DND-41 (cell line): Measurements from ENCODE around the gene SOX5.

ENCODE experiments used
- ATAC-seq: fragments of 200-7000 bp; cut with Tn5 transposase; 3 replicates; pipeline ENCODE4 v1.9.1; 2021; ENCODE audit warnings: low read depth; ENCODE audit not compliant: insufficient read depth
- DNase-seq: peaks from one replicate; pipeline ENCODE4 v3.0.0-alpha.2; 2020
- H2AFZ ChIP-seq: 2 replicates; pipeline ENCODE4 v1.6.0; 2012; ENCODE audit warnings: low read depth, low read length
- H3K27ac ChIP-seq: 2 replicates; pipeline ENCODE4 v1.5.1; 2012; ENCODE audit warnings: low read length, inconsistent platforms
- H3K27me3 ChIP-seq: fragments of 200-600 bp; sonication (generic); 2 replicates; pipeline ENCODE4 v1.6.0; 2012; ENCODE audit warnings: low read length, mild to moderate bottlenecking, inconsistent platforms; ENCODE audit not compliant: insufficient read depth, poor library complexity
- H3K36me3 ChIP-seq: 2 replicates; pipeline ENCODE4 v1.5.1; 2012; ENCODE audit warnings: low read length, inconsistent platforms; ENCODE audit not compliant: insufficient read depth
- H3K4me1 ChIP-seq: 2 replicates; pipeline ENCODE4 v1.5.1; 2012; ENCODE audit warnings: mild to moderate bottlenecking, low read length; ENCODE audit not compliant: insufficient read depth
- H3K4me2 ChIP-seq: 2 replicates; pipeline ENCODE4 v1.6.0; 2012; ENCODE audit warnings: mild to moderate bottlenecking, moderate library complexity, low read length, inconsistent platforms; ENCODE audit not compliant: insufficient read depth
- H3K4me3 ChIP-seq, 2 experiments: fragments of 200-600 bp in 1 of 2; shearing (Covaris generic) in 1 of 2; 2 replicates each; pipeline ENCODE4 v1.5.1; 2012 to 2016; ENCODE audit warnings: inconsistent platforms in 2 of 2, low read length in 2 of 2, mild to moderate bottlenecking in 2 of 2, low read depth in 1 of 2, moderate library complexity in 1 of 2
- H3K79me2 ChIP-seq: 2 replicates; pipeline ENCODE4 v1.6.0; 2012; ENCODE audit warnings: low read length, inconsistent platforms; ENCODE audit not compliant: insufficient read depth
- H3K9ac ChIP-seq: 2 replicates; pipeline ENCODE4 v1.6.0; 2012; ENCODE audit warnings: low read depth, mild to moderate bottlenecking, inconsistent platforms, low read length, moderate library complexity
- H3K9me3 ChIP-seq: 2 replicates; pipeline ENCODE4 v1.5.1; 2012; ENCODE audit warnings: low read length, moderate library complexity, mild to moderate bottlenecking, inconsistent platforms; ENCODE audit not compliant: insufficient read depth, severe bottlenecking
- H4K20me1 ChIP-seq: 2 replicates; pipeline ENCODE4 v1.6.0; 2012; ENCODE audit warnings: low read length; ENCODE audit not compliant: insufficient read depth
- CTCF ChIP-seq: IDR thresholded peaks from 2 replicates; pipeline ENCODE4 v1.5.1; 2012; ENCODE audit warnings: borderline replicate concordance, low read length, moderate library complexity, mild to moderate bottlenecking; ENCODE audit not compliant: poor library complexity, severe bottlenecking; ENCODE audit errors: extremely low read depth
- EZH2 ChIP-seq: IDR thresholded peaks from 3 replicates; pipeline ENCODE4 v1.6.1; 2012; ENCODE audit warnings: borderline replicate concordance, low read depth, mild to moderate bottlenecking, moderate library complexity, low read length, inconsistent platforms; ENCODE audit not compliant: severe bottlenecking

SOX5 gene

GRCh38 chr12:23576372-23576771 is 373.1 kb downstream of the SOX5 start:
- ATAC-seq (no peak), DNase-seq (no peak)
- Histone ChIP-seq H3K4me2 (no peak overlapping the region), H3K4me3 (no peak overlapping the region), H3K27me3 (no peaks in the 10 kb centered on the region), H2AFZ (no peak overlapping the region), H3K79me2 (no peaks in the 10 kb centered on the region), H4K20me1 (no peaks in the 10 kb centered on the region), H3K27ac (no peak overlapping the region), H3K36me3 (no peaks in the 10 kb centered on the region), H3K9ac (no peak overlapping the region), H3K9me3 (no peaks in the 10 kb centered on the region), H3K4me1 (no peaks in the 10 kb centered on the region)
- TF ChIP-seq CTCF (no peak), EZH2 (no peak)

GRCh38 chr12:23569356-23569755 is 380.1 kb downstream of the SOX5 start:
- no peaks in the 10 kb centered on the region for H3K27me3 ChIP-seq
- H4K20me1 ChIP-seq: no peaks in the 10 kb centered on the region
- no peak overlapping the region for H3K4me2 ChIP-seq
- no peak overlapping the region for H3K27ac ChIP-seq
- H3K4me1 ChIP-seq: no peaks in the 10 kb centered on the region
- no peak overlapping the region for H2AFZ ChIP-seq
- no peaks in the 10 kb centered on the region for H3K36me3 ChIP-seq
- TF ChIP-seq EZH2: no peak
- no peak for TF ChIP-seq CTCF
- no peaks in the 10 kb centered on the region for H3K9me3 ChIP-seq
- no peak overlapping the region for H3K9ac ChIP-seq
- ATAC-seq (no peak), DNase-seq (no peak)
- H3K4me3 ChIP-seq: no peak overlapping the region
- no peaks in the 10 kb centered on the region for H3K79me2 ChIP-seq

- no peaks in the 10 kb centered on the region for H3K79me2 ChIP-seq
- no peaks in the 10 kb centered on the region for H3K36me3 ChIP-seq
- H3K4me1 ChIP-seq: no peaks in the 10 kb centered on the region; the same call in 1 of the 2 replicates
- H2AFZ ChIP-seq: no peak overlapping the region
- TF ChIP-seq EZH2: no peak
- no peak for TF ChIP-seq CTCF
- ATAC-seq (no peak), DNase-seq (no peak)
- no peak overlapping the region for H3K4me3 ChIP-seq
- H3K9me3 ChIP-seq: no peaks in the 10 kb centered on the region
- H3K9ac ChIP-seq: no peak overlapping the region
- no peaks in the 10 kb centered on the region for H4K20me1 ChIP-seq
- no peak overlapping the region for H3K4me2 ChIP-seq
- no peak overlapping the region for H3K27ac ChIP-seq
- H3K27me3 ChIP-seq: no peaks in the 10 kb centered on the region
Measured at GRCh38 chr12:23566133-23566532, 383.3 kb downstream of the SOX5 start.
